ENCODE data around the gene PRMT5.

PRMT5 gene

DNA sequence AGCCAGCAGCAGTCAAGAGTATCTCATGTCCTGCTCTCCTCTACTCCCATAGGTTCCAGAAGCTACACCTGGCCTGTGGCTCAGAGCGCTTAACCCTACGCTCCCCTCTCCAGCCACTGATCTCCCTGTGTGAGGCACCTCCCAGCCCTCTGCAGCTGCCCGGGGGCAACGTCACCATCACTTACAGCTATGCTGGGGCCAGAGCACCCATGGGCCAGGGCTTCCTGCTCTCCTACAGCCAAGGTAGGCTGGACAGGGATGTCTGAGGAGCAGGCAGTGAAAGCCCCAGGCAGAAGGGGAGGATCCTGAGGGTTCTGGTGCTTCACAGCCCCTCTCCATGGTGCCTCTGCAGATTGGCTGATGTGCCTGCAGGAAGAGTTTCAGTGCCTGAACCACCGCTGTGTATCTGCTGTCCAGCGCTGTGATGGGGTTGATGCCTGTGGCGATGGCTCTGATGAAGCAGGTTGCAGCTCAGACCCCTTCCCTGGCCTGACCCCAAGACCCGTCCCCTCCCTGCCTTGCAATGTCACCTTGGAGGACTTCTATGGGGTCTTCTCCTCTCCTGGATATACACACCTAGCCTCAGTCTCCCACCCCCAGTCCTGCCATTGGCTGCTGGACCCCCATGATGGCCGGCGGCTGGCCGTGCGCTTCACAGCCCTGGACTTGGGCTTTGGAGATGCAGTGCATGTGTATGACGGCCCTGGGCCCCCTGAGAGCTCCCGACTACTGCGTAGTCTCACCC is 54.0 kb downstream of the PRMT5 start:
- no peaks in the 10 kb centered on the region for H3K27me3 ChIP-seq (ENCODE audit: insufficient read depth, low read length)
- no peaks in the 10 kb centered on the region for H3K9me3 ChIP-seq (ENCODE audit: low read length)
- H2AFZ ChIP-seq (ENCODE audit: low read depth, low read length) = no peak overlapping the region
- no peak overlapping the region for H3K4me3 ChIP-seq (ENCODE audit: low read length)
- peaks cover 11% of the 10 kb centered on the region for H3K4me1 ChIP-seq (ENCODE audit: insufficient read depth, low read length)
- peaks cover 20% of the 10 kb centered on the region for H3K36me3 ChIP-seq (ENCODE audit: insufficient read depth, low read length)

DNA sequence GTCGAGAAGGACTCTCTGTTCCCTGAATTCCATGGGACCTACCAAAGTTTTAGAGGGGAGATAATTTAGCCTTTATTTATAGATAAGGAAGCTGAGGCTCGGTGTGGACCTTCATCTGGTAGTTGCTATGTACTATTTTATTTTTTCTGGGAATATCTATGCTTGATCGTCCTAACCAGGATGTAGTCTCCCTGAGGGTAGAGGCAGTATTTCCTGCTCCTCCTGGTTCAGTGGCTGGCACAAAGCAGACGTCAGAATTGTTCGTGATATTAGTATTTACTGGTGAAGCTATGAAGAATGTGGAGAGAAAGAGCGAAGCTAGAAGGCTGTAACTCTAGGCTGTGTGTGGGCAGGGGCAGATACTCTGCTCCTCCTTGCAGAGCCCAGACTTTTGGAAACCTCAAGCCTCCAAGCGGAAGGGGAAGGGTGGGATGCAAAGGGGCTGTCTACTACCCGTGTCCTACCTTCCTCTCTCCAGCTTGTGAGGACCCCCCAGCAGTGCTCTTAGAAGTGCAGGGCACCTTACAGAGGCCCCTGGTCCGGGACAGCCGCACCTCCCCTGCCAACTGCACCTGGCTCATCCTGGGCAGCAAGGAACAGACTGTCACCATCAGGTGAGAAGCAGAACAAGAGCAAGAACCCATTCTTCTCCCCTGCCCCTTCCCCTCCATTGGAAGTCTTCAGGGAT is 56.2 kb downstream of the PRMT5 start:
- Histone ChIP-seq H2AFZ (ENCODE audit: low read depth, low read length) (no peak overlapping the region), H3K9me3 (ENCODE audit: low read length) (no peaks in the 10 kb centered on the region), H3K27me3 (ENCODE audit: insufficient read depth, low read length) (no peaks in the 10 kb centered on the region), H3K36me3 (ENCODE audit: insufficient read depth, low read length) (peaks cover 20% of the 10 kb centered on the region), H3K4me3 (ENCODE audit: low read length) (peak overlapping the region; percentile 55), H3K4me1 (ENCODE audit: insufficient read depth, low read length) (peaks cover 11% of the 10 kb centered on the region)

- no peaks in the 10 kb centered on the region for H3K27me3 ChIP-seq (ENCODE audit: insufficient read depth, low read length)
- no peaks in the 10 kb centered on the region for H3K9me3 ChIP-seq (ENCODE audit: low read length)
- H3K4me1 ChIP-seq (ENCODE audit: insufficient read depth, low read length) = peaks cover 11% of the 10 kb centered on the region
- peak overlapping the region; percentile 44 for H2AFZ ChIP-seq (ENCODE audit: low read depth, low read length)
- H3K36me3 ChIP-seq (ENCODE audit: insufficient read depth, low read length) = peaks cover 20% of the 10 kb centered on the region
- H3K4me3 ChIP-seq (ENCODE audit: low read length) = peak overlapping the region; percentile 55
These were observed 56.9 kb downstream of the PRMT5 start for GRCh38 chr14:22872033-22872832.

- Histone ChIP-seq H3K27me3 (ENCODE audit: insufficient read depth, low read length) (no peaks in the 10 kb centered on the region), H3K4me1 (ENCODE audit: insufficient read depth, low read length) (peaks cover 11% of the 10 kb centered on the region), H3K36me3 (ENCODE audit: insufficient read depth, low read length) (peaks cover 16% of the 10 kb centered on the region)
These were observed 57.7 kb downstream of the PRMT5 start, which contains the start of gene LRP10 for GRCh38 chr14:22871224-22872032. TSS of gene LRP10 (plus strand) at chr14:22871740. CDS start at chr14:22872304, 564 bp downstream.

DNA sequence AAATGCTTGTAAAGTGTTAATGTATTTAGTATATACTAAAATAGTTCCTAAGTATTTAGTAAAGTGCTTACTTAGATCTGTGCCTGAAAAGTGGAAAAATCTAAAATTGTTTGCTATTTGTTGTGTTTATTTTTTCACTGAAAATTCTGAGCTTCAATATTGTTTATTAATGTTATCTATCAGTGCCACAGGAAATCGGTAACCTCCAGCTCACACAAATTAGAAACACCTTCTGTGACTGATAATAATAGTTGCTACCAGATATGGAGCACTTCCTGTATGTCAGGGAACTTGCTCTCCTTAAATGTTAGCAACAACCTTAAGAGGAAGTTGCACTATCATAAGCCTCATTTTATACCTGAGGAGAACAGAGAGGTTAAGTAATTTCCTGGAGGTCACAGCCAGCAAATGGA is 58.4 kb downstream of the PRMT5 start:
- no peaks in the 10 kb centered on the region for H3K9me3 ChIP-seq (ENCODE audit: low read length)

More at GRCh38 chr14:22871224-22872032, 57.7 kb downstream of the PRMT5 start, which contains the start of gene LRP10:
- peak within 1 kb of the TSS; percentile 44 for H2AFZ ChIP-seq (ENCODE audit: low read depth, low read length)
- no peaks in the 10 kb centered on the region for H3K9me3 ChIP-seq (ENCODE audit: low read length)
- H3K4me3 ChIP-seq (ENCODE audit: low read length) = peak within 1 kb of the TSS; percentile 55

More for the DNA sequence above, 58.4 kb downstream of the PRMT5 start:
- Histone ChIP-seq H3K27me3 (ENCODE audit: insufficient read depth, low read length) (no peaks in the 10 kb centered on the region), H2AFZ (ENCODE audit: low read depth, low read length) (peak overlapping the region; percentile 44), H3K4me1 (ENCODE audit: insufficient read depth, low read length) (peaks cover 11% of the 10 kb centered on the region), H3K4me3 (ENCODE audit: low read length) (peak overlapping the region; percentile 55), H3K36me3 (ENCODE audit: insufficient read depth, low read length) (peaks cover 10% of the 10 kb centered on the region)
